ENCODE results near the gene MSH4.

GRCh38 chr1:75797606-75798216, 1.0 kb downstream of the MSH4 start:
- TF ChIP-seq CTCF (IDR thresholded peaks at IDR 0.05; ENCODE audit: low read length), result no peak
- no peak for TF ChIP-seq EZH2 (IDR thresholded peaks at IDR 0.05; ENCODE audit: borderline replicate concordance, low read length)

All from OCI-LY1 (cell line).